ENCODE measurements around the gene IQUB. TPM values are rescaled to one million over a fixed set of nuclear protein-coding genes. Genes with fewer than 3 reads are reported as not detected.
"Not testable (repeated sequence)": the region's sequence is repeated elsewhere in the genome, so short reads cannot be mapped to it uniquely, and the experiment has no call there.

IQUB gene
- total RNA-seq, 1 experiment from 2014 or later = 0.98 TPM

DNA sequence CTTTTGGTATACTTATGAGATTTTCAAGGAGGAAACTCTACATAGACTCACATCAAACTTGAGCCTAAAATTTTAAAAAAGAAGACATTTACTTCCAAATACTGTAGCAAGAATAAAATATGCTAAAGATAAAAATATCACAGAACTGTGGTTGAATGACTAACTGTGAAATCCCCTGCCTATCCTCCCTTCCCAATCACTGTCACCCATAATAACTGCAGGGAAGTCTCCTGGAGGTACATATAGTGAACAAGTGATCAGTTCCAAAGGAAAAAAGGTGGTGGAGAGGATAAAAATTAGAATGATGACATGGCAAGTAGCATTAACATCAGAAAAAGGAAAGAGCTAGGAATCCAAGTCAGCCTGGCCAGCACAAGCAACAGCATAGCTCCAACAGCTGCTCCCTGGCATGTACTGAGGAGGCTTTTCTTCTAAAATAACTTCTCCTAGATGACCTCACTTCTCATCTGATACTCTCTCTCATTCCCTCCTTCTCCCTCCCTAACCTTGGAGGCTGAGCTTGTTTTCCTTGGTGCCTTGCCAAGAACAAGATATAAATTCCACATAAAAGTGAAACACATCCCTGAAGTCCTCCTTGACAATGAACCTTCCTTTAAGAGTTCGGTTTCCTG, 124.0 kb downstream of the IQUB start:
- no TSS peak for BruUV-seq (replicated peaks)
- CTCF ChIA-PET = no interaction called here
- no peak overlapping the region for H2AFZ ChIP-seq
- no peaks in the 10 kb centered on the region for H3K27me3 ChIP-seq (ENCODE audit: insufficient read depth, low read depth)
- intact Hi-C loops (cut with micrococcal nuclease; ENCODE audit: unreplicated experiment) = no loop called here
- H3K4me1 ChIP-seq (replicated peaks; ENCODE audit: insufficient read depth) = no peaks in the 10 kb centered on the region
- DNase-seq = peak in 1 of 2 experiments; percentile 7
- POLR2A ChIA-PET (ENCODE audit: unreplicated experiment) = no interaction called here
- H3K9me3 ChIP-seq (ENCODE audit: insufficient read depth, low read depth) = no peaks in the 10 kb centered on the region
- H3K36me3 ChIP-seq (ENCODE audit: low read depth) = no peaks in the 10 kb centered on the region
- H3F3A ChIP-seq (ENCODE audit: insufficient read depth, low read depth) = no peaks in the 10 kb centered on the region
- H3K4me3 ChIP-seq = no peak overlapping the region
- H4K20me1 ChIP-seq (ENCODE audit: insufficient read depth) = no peaks in the 10 kb centered on the region
- no peak overlapping the region for H3K4me2 ChIP-seq
- no peak for TF ChIP-seq EZH2 (IDR thresholded peaks at IDR 0.05; ENCODE audit: low read depth)
- TF ChIP-seq, protein P1, sequence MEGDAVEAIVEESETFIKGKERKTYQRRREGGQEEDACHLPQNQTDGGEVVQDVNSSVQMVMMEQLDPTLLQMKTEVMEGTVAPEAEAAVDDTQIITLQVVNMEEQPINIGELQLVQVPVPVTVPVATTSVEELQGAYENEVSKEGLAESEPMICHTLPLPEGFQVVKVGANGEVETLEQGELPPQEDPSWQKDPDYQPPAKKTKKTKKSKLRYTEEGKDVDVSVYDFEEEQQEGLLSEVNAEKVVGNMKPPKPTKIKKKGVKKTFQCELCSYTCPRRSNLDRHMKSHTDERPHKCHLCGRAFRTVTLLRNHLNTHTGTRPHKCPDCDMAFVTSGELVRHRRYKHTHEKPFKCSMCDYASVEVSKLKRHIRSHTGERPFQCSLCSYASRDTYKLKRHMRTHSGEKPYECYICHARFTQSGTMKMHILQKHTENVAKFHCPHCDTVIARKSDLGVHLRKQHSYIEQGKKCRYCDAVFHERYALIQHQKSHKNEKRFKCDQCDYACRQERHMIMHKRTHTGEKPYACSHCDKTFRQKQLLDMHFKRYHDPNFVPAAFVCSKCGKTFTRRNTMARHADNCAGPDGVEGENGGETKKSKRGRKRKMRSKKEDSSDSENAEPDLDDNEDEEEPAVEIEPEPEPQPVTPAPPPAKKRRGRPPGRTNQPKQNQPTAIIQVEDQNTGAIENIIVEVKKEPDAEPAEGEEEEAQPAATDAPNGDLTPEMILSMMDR (conservative IDR thresholded peaks at IDR 0.05) = no peak
- H3K27ac ChIP-seq = no peak overlapping the region
- no peaks in the 10 kb centered on the region for H3K9me2 ChIP-seq (ENCODE audit: insufficient read depth)
- H3K79me2 ChIP-seq (ENCODE audit: low read depth) = no peaks in the 10 kb centered on the region

DNA sequence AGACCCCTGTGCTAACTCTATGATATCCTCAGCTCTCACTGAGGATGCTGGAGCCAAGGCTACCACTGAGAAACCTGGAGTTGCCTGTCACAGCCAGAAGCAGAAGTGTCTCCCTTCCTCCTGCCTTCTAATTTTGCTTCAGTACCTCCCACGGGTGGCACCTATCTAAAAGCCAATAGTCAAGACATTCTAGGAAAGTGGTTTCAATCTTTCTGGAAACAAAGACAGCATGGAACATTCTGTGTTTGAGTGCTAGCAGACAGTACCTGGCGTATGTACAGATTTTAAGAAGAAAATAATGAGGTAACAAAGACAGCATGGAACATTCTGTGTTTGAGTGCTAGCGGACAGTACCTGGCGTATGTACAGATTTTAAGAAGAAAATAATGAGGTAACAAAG, 126.4 kb downstream of the IQUB start:
- H3K4me3 ChIP-seq; POLR2A ChIA-PET (ENCODE audit: unreplicated experiment); DNase-seq; H3K36me3 ChIP-seq (ENCODE audit: low read depth); H3K9me2 ChIP-seq (ENCODE audit: insufficient read depth); H3K79me2 ChIP-seq (ENCODE audit: low read depth); H3F3A ChIP-seq (ENCODE audit: insufficient read depth, low read depth); H2AFZ ChIP-seq; H3K27me3 ChIP-seq (ENCODE audit: insufficient read depth, low read depth); H3K9me3 ChIP-seq (ENCODE audit: insufficient read depth, low read depth); BruUV-seq (replicated peaks); H3K4me1 ChIP-seq (replicated peaks; ENCODE audit: insufficient read depth); intact Hi-C loops (cut with micrococcal nuclease; ENCODE audit: unreplicated experiment); CTCF ChIA-PET; H3K4me2 ChIP-seq; H3K27ac ChIP-seq; H4K20me1 ChIP-seq (ENCODE audit: insufficient read depth): not testable (repeated sequence)

Other genes starting within 250 kb of the IQUB start
- 57.0 and 75.9 TPM in 2 replicates for gene NDUFA5, start 23.2 kb upstream of the IQUB start, total RNA-seq (2021)
- not detected in 2 replicates for gene ASB15, start 67.2 kb upstream of the IQUB start, total RNA-seq (2021)
- not detected in 2 replicates for gene LMOD2, start 121.3 kb upstream of the IQUB start, total RNA-seq (2021)
- 31.4 and 40.3 TPM in 2 replicates for gene WASL, start 214.4 kb upstream of the IQUB start, total RNA-seq (2021)